ENCODE data around the gene EIF3CL.
"Not testable (repeated sequence)": the region's sequence is repeated elsewhere in the genome, so short reads cannot be mapped to it uniquely, and the experiment has no call there.

Gene EIF3CL

GRCh38 chr16:28338230-28338629 is 65.4 kb downstream of the EIF3CL start:
- not testable (repeated sequence) for DNase-seq

- DNase-seq = not testable (repeated sequence)
These were observed 66.5 kb downstream of the EIF3CL start for GRCh38 chr16:28336940-28337710.

- not testable (repeated sequence) for DNase-seq
These were observed 68.0 kb downstream of the EIF3CL start for GRCh38 chr16:28335678-28336077.

DNA sequence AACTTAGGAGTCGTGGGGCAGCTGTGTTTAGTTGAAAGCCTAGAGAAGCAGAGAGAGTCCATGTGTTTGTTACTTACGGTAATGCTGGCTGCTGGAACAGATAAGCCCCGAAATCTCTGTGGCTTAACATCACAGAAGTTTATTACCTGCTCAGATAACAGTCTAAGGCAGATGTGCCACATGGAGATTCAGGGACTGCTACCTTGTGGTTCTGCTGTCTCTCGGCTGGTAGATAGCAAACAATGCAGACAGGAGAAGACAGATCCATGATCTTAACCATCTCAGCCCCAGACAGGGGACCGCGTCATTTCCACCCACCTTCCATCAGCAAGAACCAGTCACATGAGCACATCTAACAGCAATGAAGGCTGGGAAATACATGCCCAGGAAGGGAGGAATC is 71.0 kb downstream of the EIF3CL start:
- not testable (repeated sequence) for DNase-seq

GRCh38 chr16:28330981-28331380 is 72.7 kb downstream of the EIF3CL start:
- not testable (repeated sequence) for DNase-seq

GRCh38 chr16:28330232-28330631 is 73.4 kb downstream of the EIF3CL start:
- not testable (repeated sequence) for DNase-seq
